Ureter (tissue), 1 donor: ENCODE data around the gene GNE. TPM values are rescaled to one million over a fixed set of nuclear protein-coding genes. Genes with fewer than 3 reads are reported as not detected.
"Not testable (repeated sequence)": the region's sequence is repeated elsewhere in the genome, so short reads cannot be mapped to it uniquely, and the experiment has no call there.

Experiments
- DNase-seq: peaks from one replicate; pipeline ENCODE4 v3.0.0-alpha.2; 2020; ENCODE audit warnings: low spot score
- total RNA-seq: library from RNA; stranded (reverse); gene quantifications from one replicate; pipeline ENCODE4 v1.2.4, GENCODE V29; 2023
- donor health status: DM: yes; HTN: yes; CAD: no.

Gene GNE
- total RNA-seq, 1 donor from 2014 or later: 19.3 TPM

DNA sequence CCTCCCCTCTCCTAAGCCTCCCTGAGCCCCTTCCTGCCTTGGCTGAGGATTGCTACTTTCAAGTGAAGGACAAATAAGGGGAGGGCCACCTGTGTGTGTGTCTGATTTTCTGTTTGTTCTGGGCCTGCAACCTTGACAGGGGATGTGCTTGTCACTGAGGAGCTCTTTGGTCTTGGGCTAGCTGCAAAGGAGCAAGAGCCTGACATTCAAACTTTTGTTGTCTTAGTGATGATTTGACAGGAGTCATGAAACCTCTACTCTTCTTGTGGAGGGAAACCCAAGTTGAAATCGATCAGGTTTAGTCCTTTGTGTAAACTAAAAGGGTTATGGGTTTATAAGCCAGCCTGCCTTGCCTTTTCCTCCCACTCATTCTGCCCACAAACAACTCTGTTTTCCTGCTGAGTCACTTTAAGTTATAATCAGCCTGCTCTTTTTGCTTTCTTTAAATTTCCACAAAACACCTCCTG lies 50.7 kb downstream of the GNE start:
- DNase-seq: no peak

DNA sequence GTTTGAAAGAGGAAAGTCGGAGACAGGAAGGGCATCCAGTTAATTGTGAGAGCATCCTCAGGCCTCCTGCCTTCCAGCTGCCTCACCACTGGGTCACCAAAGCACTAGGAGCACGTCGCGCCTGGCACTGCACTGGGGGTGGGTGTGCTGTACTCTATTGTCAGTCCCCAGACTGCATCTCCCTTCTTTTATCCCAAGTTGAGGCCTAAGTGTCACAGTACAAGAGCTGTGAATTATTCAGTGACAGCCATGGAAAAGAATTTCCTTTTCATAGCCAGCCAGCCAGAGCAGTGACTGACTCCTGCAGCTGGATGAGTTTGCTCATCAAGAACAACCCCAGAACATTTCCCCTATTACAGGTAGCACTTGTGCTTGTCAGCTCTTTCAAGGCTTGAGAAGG lies 51.2 kb downstream of the GNE start:
- no peak for DNase-seq

DNA sequence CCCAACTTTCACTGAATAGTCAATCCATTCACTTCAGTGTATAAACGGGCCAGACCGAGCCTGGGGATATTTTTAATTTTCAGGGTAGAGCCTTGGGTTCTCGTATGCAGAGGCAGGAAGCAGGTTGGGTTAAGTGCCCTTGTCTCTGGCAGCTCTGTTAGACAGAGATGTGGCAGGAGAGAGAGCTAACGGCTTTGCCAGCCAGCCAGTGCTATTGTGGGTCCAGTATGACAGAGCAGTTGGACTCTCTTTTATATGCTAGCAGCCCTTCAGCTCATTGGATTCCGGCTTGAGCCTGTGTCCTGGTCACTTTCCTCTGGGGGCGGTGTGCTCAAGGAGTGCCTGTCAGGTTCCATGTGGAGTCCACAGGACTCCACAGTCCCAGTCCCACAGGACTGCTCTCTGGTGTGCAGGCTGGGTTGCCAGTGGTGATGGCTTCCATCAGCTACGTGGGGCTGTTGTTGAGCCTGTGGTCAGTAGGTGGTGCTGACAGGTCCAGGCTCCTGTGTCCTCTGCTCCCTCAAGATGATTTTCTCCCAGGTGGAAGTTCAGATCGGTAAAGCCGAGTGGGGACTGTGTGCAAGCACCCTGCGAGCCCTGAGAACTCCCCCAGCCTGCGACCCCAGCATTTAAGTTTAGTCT lies 53.2 kb downstream of the GNE start:
- DNase-seq: no peak

DNA sequence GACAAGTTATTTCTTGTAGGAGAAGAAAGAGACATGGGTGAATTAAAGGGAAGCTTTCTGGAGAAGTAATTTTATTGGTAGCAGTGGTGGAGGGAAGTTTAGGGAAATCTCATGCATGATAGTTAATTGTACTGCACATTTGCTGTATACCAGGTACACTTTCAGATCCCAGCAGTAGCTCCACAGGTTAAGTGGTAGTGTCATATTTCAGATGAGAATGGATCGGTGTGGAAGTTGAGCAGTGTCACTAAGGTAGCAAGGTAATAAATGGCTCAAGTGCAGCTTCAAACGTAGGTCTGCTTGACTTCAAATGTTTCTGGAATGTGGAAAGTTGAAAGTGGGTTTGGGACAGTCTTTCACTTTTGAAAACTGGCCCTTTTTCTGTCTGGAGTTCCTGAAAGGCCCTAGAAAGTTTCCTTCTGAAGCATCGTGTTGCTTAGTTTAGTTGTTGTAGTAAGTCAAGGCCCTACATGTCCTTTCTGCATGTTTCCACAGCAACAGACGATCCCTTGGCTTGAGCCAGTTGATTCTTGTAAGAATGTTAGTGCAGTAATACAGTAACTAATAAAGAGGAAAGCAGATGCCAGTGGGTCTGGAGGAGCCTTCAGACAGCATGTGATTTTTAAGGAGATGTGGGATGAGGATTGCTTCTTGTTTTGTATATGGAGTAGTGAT lies 63.8 kb downstream of the GNE start:
- DNase-seq: no peak

DNA sequence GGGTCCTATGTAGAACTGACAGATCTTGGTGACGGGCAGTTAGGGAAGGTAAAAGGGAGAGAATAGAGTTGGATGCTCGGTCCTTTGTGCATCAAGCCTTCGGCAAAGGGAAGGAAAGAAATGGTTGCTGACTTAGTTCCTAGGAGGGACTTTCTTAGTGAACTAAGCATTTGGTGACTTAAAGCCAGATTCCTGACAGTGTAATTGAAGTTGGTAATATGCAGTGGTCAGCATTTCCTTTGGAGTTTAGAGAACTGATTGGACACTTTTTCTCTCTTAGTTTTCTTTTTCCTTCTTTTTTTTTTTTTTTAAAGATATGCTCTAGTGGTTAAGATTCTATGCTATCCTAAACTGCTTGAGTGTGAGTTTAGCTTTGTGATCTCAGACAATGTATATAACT lies 65.2 kb downstream of the GNE start:
- no peak for DNase-seq

DNA sequence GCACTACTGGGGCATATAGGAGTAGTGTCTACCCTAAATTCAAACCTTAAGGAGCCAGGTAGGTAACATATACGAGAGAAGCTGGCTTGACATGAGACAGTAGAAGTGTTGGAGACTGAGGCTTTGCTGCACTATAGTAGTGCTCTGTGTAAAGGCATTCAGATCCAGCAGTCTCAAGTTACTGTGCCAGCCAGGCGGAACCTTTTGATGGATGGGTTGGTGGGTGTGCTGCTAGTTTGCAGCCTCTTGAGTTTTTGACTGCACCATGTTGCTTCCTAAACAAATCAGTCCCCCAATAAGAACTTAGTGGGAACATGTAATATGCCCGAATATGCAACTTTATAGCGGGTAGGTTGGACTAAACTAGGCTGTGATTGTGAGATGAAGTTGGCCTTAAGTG lies 66.1 kb downstream of the GNE start:
- DNase-seq: no peak

DNA sequence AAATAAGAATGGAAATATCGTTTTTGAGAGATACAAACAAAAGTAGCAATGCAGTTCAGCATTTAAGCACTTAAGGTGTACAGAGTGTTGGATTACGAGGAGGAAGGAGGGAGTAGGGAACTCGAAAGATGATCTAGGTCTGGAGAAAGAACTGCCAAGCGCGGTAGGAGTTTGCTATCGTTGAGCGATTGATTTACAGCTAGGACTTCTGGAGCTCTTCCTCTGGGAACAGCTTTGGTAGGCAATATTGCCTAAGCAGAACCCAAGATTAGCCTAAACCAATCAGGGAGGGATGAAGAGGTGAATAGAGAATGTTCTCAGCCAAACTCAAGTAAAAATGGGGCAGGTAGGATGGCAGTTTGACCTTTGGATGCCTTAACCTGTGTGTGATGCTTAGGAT lies 66.6 kb downstream of the GNE start:
- DNase-seq: no peak

DNA sequence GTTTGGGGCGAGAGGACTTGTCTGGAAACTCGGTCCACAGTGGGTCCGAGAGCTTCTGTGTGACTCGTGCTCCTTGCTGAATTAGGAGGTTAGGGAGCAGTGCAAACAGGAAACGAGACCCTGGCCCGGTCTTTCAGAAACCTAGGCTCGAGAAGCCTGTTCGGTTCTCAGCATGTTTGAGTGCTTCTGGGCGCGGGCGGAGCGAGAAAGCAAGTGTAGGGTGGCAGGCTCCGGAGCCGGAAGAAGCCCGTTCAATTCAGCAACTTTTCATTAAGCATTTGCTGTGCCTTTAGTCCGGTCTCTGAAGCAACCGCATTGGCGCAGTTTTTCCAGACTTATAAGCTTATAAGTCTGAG lies 67.0 kb downstream of the GNE start:
- DNase-seq: peak; percentile 47

DNA sequence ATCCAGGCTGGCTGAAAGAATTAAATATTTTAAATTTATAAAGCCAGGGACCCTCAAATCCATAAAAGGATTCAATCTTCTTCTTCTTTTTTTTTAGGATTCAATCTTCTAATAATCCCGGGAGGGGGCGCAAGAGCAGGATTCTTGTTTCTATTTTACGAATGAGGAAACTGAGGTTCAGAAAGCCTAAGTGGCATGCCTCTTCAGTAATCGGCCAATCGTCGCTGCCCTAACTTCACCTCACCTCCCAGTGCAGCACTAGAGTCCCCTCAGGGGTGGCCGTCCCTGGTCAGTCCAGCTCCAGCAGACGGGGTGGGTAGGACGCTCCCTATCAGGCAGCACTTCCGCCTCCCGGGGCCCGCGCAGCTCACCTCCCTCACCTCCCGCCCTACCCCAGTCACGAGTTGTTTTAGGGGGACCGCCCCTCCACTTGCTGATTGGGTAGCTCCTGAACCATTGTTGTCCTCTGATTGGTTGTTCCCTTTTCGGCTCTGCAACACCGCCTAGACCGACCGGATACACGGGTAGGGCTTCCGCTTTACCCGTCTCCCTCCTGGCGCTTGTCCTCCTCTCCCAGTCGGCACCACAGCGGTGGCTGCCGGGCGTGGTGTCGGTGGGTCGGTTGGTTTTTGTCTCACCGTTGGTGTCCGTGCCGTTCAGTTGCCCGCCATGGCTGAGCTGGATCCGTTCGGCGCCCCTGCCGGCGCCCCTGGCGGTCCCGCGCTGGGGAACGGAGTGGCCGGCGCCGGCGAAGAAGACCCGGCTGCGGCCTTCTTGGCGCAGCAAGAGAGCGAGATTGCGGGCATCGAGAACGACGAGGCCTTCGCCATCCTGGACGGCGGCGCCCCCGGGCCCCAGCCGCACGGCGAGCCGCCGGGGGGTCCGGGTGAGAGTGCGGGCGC lies 67.6 kb downstream of the GNE start, which contains the start of gene CLTA:
CLTA (plus strand) TSS at position 534 of the 902 bp plus-strand sequence; CDS start at position 670, 136 bp downstream.
- peak; percentile 98 for DNase-seq

DNA sequence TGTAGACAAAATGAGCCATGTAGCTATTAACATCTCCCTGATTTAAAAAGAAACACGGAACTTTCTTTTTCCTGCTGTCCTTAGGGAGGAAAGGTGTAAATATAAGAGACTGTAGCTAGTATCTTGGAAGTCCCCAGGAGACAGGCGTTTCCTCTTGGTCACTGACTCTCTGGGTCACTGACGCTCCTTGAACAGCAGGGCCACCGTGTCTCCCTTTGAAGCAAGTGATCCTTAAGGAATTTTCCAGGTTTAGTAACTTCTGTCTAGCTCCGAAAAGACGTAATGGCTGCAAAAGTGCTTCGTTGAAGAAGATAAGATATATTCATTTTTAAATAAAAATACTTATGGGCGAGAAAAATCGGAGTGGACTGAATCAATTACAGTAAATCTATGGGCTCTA lies 68.3 kb downstream of the GNE start:
- no peak for DNase-seq

DNA sequence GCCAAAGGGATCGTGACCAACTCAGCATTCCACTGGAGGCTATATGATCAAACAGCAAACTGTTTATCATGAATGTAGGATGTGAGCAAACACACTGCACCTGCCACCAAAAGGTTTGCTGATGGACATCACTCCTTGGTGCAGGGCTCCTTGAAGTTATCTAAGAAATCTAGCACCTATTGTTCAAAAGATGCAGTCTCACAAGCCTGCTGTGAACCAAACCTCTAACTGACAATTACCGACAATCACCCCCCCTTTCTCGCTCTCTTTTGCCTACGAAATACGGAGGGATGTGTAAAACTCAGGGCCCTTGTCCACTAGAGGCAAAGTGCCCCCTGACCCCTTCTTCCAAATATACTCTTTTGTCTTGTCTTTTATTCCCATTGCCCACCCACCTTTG lies 70.0 kb downstream of the GNE start:
- DNase-seq: no peak

DNA sequence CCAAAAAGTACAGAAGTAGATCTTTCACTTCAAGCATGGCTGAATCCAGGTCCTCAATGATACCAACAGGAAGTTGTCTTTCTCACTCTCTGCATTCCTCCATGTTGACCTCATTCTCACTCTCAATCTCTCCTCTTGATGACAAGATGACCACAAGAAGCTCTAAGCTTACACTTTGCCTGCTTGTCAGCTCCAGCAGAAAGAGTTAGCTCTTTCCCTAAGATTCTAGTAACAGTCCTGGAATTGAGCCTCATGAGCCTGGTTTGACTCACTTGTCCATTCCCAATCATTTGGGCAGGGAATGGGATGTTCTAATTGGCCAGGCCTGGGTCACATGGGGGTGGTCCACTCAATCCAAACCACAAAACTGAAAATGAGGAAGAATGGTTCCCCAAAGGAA lies 70.8 kb downstream of the GNE start:
- no peak for DNase-seq

DNA sequence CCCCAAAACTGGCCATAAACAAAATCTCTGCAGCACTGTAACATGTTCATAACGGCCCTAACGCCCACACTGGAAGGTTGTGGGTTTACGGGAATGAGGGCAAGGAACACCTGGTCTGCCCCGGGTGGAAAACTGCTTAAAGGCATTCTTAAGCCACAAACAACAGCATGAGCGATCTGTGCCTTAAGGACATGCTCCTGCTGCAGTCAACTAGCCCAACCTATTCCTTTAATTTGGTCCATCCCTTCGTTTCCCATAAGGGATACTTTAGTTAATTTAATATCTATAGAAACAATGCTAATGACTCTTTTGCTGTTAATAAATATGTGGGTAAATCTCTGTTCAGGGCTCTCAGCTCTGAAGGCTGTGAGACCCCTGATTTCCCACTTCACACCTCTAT lies 78.0 kb downstream of the GNE start:
- DNase-seq: not testable (repeated sequence)

DNA sequence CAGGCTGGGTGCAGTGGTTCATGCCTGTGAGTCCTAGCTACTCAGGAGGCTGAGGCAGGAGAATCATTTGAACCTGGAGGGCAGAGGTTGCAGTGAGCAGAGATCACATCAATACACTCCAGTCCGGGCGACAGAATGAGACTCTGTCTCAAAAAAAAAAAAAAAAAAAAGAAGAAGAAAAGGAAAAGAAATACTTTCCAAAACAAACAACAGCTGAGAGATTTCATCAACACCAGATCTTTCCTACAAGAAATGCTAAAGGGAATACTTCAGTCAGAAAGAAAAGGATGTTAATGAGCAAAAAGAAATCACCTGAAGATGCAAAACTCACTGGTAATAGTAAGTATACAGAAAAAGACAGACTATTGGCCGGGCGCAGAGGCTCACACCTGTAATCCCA lies 80.7 kb downstream of the GNE start:
- no peak for DNase-seq

DNA sequence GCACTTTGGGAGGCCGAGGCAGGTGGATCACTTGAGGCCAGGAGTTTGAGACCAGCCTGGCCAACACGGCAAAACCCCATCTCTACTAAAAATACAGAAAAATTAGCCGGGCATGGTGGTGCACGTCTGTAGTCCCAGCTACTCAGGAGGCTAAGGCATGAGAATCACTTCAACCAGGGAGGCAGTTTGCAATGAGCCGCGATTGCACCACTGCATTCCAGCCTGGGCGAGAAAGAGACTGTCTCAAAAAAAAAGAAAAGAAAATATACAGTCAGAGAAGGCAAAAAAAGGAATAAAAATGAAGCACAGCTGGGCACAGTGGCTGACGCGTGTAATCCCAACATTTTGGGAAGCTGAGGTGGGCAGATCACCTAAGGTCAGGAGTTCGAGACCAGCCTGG lies 81.8 kb downstream of the GNE start:
- not testable (repeated sequence) for DNase-seq

DNA sequence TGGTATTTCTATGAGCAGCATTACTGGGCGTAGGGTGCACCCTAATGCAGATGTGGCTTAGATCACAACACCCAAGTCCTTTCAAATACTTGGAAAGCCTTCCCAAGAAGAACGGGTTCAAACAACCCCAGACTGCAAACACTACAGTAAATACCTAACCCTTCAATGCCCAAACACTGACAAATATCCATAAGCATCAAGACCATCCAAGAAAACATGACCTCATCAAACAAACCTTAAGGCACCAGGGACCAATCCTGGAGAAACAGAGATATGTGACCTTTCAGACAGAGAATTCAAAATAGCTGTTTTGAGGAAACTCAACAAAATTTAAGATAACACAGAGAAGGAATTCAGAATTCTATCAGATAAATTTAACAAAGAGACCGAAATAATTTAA lies 83.0 kb downstream of the GNE start:
- DNase-seq: not testable (repeated sequence)

DNA sequence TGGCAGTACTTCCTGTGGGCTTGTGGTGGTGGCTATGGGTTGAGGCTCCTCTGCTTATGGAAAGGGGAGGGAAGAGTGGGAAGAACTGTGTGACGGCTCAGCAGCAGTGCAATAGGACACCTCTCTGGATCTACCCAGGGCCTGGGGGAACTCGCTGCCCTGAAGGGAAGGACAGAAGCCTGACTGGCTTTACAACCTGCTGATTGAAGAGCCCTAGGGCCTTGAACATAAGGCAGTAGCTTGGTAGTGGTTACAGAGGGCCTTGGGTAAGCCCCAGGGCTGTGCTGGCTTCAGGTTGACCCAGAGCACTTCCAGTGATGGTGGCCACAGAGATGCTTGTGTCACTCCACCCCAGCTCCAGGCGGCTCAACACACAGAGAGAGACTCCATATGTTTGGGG lies 83.5 kb downstream of the GNE start:
- no peak for DNase-seq

DNA sequence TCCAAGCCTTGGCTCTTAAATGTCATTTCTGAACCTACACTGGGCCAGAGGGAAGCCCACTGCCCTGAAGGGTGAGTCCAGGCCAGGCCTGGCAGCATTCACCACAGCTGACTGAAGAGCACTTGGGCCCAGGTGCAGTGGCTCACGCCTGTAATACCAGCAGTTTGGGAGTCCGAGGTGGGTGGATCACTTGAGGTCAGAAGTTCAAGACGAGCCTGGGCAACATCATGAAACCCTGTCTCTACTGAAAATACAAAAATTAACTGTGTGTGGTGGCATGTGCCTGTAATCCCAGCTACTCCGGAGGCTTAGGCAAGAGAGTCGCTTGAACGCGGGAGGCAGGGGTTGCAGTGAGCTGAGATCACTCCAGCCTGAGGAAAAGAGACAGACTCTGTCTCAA lies 84.0 kb downstream of the GNE start:
- no peak for DNase-seq

DNA sequence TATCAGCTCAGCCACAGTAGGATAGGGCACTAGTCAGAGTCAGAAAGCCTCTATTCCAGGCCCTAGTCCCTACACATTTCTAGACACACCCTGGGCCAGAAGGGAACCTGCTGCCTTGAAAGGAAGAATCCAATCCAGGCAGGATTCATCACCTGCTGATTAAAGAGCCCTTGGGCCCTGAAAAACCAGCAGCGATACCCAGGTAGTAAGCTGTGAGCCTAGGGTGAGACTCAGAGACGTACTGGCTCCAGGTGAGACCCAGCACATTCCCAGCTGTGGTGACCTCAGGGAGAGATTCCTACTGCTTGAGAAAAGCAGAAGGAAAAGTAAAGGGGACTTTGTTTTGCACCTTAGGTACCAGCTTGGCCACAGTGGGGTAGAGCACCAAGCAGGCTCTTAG lies 84.4 kb downstream of the GNE start:
- no peak for DNase-seq

DNA sequence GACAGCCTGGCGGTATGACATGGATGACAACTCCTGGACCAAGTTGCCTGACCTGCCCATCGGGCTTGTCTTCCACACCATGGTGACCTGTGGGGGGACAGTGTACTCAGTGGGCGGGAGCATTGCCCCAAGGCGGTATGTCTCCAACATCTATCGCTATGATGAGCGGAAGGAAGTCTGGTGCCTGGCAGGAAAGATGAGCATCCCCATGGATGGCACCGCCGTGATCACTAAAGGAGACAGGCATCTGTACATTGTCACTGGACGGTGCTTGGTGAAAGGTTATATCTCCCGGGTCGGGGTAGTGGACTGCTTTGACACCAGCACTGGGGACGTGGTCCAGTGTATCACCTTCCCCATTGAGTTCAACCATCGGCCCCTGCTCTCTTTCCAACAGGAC lies 87.7 kb downstream of the GNE start:
- no peak for DNase-seq

DNA sequence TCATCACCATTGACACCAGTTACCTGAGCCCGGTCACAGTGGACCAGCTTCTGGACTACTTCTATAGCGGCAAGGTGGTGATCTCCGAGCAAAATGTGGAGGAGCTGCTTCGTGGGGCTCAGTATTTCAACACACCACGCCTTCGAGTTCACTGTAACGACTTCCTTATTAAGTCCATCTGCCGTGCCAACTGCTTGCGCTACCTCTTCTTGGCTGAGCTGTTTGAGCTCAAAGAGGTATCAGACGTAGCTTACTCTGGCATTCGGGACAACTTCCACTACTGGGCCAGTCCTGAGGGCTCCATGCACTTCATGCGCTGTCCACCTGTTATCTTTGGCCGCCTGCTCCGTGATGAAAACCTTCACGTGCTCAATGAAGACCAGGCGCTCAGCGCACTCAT lies 88.5 kb downstream of the GNE start:
- DNase-seq: no peak

DNA sequence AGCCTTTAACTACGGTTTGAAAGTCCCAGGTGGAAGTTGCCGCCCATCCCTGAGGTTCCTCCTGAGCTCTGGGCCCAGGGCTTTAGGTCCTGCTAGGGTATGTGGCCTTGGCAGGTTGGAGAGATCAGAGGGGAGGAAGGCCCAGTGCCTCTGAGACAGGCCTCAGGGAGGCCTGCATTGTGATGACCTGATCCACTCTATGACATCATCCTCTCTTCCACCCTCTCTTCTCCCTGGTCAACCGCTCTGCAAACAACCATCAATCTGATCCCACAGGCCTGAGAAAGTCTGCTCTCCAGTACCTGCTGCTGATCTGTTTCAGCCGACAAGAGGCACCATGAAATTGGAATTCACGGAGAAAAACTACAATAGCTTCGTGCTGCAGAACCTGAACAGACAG lies 89.1 kb downstream of the GNE start, which contains the start of gene CCIN:
CCIN (plus strand) TSS at position 223 of the 400 bp plus-strand sequence; CDS start at position 338, 115 bp downstream.
- DNase-seq: no peak
